IPS-18c (cell line): ENCODE measurements around the gene CTDSP2.

Source experiments
- H3K4me3 ChIP-seq: 2 replicates; pipeline ENCODE4 v1.7.0; 2013; ENCODE audit warnings: low read depth, mild to moderate bottlenecking, low read length, moderate library complexity; ENCODE audit not compliant: insufficient read depth
- H3K9me3 ChIP-seq: one replicate; pipeline ENCODE4 v1.6.1; 2013; ENCODE audit warnings: mild to moderate bottlenecking, low read length, moderate library complexity; ENCODE audit not compliant: control insufficient read depth, insufficient read depth

Gene CTDSP2

GRCh38 chr12:57844709-57845477 is 1.6 kb downstream of the CTDSP2 start:
- no peaks in the 10 kb centered on the region for H3K9me3 ChIP-seq
- H3K4me3 ChIP-seq, result peak overlapping the region; percentile 88

- Histone ChIP-seq H3K9me3 (no peaks in the 10 kb centered on the region), H3K4me3 (no peak overlapping the region)
Observed at GRCh38 chr12:57842342-57843294, 3.9 kb downstream of the CTDSP2 start.

- H3K9me3 ChIP-seq, result no peaks in the 10 kb centered on the region
- H3K4me3 ChIP-seq, result no peak overlapping the region
Observed at GRCh38 chr12:57841445-57841844, 5.1 kb downstream of the CTDSP2 start.

GRCh38 chr12:57840726-57841125 is 5.8 kb downstream of the CTDSP2 start:
- no peaks in the 10 kb centered on the region for H3K9me3 ChIP-seq
- H3K4me3 ChIP-seq, result no peak overlapping the region

DNA sequence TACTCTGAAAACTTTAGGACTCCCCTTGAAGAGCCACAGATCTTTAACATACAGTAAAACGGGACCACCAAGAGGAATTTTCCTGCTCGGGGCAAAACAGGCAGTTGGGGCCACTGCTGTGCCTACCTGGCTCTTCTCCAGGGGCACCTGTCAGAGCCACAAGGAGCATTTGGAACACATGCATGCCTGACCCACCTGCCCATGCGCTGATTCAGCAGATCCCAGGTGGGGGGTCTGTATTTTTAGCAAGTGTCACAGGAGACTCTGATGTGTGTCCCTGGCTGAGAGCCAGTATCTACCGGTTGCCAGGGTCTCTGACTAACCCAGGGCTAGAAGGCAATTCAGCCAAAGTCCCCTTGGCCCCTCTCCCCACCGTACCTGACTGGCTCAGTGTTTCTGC is 6.5 kb downstream of the CTDSP2 start:
- no peak overlapping the region for H3K4me3 ChIP-seq
- H3K9me3 ChIP-seq, result no peaks in the 10 kb centered on the region

DNA sequence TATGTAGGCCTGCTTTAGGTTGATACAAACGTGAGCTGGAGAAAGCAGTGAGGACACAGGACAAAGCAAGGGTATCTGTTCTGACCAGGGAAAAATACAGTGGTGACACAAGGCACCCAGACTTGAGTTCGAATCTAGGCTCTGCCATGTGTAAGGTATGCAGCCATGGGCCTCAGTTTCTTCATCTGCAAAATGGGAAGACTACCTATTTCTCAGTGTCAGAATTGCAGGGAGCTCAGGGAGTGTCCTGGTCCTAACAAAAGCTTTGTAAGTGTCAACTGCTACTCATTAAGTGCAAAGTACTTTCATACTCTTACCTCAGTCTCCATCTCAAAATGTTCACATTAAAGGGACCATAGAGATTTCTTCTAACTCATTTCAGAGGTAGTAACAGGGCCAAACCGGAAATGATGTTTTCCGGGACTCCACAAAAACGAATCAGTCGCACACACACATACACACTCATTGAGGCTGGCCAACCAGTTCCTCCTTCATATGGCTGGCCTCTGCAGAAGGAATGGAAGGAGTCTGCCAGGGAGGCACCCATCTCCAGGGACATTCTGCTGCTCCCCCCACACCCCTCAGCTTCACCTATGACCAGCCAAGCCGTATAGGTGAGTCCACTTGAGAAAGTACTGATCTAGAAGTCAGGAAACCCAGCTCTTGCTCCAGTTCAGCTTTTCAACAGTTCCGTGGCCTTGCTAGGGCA is 7.8 kb downstream of the CTDSP2 start:
- Histone ChIP-seq H3K4me3 (no peak overlapping the region), H3K9me3 (no peaks in the 10 kb centered on the region)

DNA sequence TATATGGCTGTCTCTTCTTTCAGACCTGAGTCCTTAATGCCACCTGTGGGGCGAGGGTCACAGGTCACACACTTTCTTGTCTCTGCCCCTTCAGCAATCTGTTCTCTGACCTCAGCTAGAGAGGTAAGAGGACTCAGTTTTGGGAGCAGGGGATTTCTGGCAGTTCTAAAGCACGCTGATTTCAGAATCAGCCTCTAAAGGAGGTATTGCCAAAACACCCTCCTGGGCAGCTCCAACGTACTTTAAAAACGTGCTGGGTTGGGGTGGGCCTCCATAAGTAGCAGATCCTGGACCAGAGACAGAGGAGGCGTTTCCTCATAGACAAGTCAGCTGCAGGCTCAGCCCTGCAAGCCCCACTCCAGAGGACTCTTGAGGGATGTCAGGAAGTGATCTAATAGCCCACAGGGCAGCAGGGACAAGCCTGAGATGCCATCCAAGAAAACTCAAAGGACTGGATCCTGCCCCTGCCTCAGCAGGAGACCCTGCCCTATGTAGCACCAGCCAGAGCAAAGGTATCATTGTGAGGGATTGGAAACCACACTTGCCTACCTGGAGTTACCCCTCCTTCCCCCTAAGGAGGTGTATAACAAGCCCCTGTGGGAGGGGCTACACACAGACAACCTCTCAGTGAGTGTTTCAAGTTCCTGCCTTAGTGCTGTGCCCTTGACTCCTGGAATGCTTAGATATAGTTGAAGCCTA is 8.5 kb downstream of the CTDSP2 start:
- no peak overlapping the region for H3K4me3 ChIP-seq
- H3K9me3 ChIP-seq, result no peaks in the 10 kb centered on the region

GRCh38 chr12:57836442-57837375 is 9.8 kb downstream of the CTDSP2 start:
- Histone ChIP-seq H3K9me3 (no peaks in the 10 kb centered on the region), H3K4me3 (no peak overlapping the region)

GRCh38 chr12:57835366-57836288 is 10.9 kb downstream of the CTDSP2 start:
- H3K4me3 ChIP-seq, result no peak overlapping the region
- H3K9me3 ChIP-seq, result no peaks in the 10 kb centered on the region

- no peak overlapping the region for H3K4me3 ChIP-seq
- no peaks in the 10 kb centered on the region for H3K9me3 ChIP-seq
Observed at GRCh38 chr12:57834086-57834876, 12.2 kb downstream of the CTDSP2 start.

DNA sequence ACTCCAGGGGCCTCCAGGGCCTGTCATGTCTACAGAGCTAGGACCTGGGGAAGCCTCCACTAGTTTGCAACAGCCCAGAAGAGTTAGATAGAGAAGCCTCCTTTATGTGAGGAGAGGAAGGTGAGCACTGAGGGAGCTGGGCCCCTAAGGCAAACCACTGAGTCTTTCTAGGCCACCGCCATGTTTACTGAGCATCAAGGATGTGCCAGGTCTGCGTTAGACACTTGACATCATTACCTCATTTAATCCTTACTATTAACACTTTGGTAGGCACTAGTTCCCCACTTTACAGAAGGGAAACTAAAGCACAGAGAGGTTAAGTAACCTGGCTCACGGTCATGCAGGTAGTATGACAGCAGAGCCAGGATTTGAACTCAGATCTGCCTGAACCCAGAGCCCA is 12.9 kb downstream of the CTDSP2 start:
- Histone ChIP-seq H3K4me3 (no peak overlapping the region), H3K9me3 (no peaks in the 10 kb centered on the region)

- no peaks in the 10 kb centered on the region for H3K9me3 ChIP-seq
- H3K4me3 ChIP-seq, result no peak overlapping the region
Observed at GRCh38 chr12:57832966-57833365, 13.6 kb downstream of the CTDSP2 start.

DNA sequence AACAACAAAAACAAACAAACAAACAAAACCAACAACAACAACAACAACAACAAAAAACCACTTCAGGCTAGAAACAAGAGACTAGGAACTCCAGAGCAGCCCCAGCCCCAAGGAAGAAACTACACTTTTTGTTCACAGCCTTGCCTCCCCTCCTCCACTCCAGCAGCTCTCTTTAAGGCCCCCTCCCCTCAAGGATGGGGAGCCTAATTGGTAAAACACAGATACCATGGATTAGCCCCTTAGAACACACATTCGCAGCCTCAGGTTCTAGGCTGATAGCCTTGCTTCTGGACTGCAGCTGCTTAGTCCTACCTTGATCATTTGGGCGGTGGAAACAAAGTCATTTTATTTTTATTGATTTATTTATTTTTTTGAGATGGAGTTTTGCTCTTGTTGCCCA is 16.1 kb downstream of the CTDSP2 start:
- H3K4me3 ChIP-seq, result no peak overlapping the region
- H3K9me3 ChIP-seq, result no peaks in the 10 kb centered on the region

- no peaks in the 10 kb centered on the region for H3K9me3 ChIP-seq
- no peak overlapping the region for H3K4me3 ChIP-seq
Observed at GRCh38 chr12:57829025-57829777, 17.3 kb downstream of the CTDSP2 start.
